SU-DHL-6 (cell line): ENCODE results near the gene EFHC2.

Experiments
- H2AFZ ChIP-seq: fragments of 200-600 bp; sonication (generic); 2 replicates; pipeline ENCODE4 v1.6.1; 2014; ENCODE audit warnings: low read depth, mild to moderate bottlenecking, moderate library complexity, mixed read lengths, antibody characterized with exemption, low read length; ENCODE audit not compliant: severe bottlenecking
- H3F3A ChIP-seq: fragments of 200-600 bp; shearing (Covaris generic); 2 replicates; pipeline ENCODE4 v1.6.0; 2016; ENCODE audit warnings: antibody characterized with exemption, mild to moderate bottlenecking; ENCODE audit not compliant: insufficient read depth
- H3K27ac ChIP-seq: fragments of 200-600 bp; sonication (generic); 2 replicates; pipeline ENCODE4 v1.5.1; 2016; ENCODE audit warnings: low read depth, mild to moderate bottlenecking, low read length, moderate library complexity, mixed read lengths
- H3K27me3 ChIP-seq: fragments of 200-600 bp; sonication (generic), shearing (Covaris generic); 2 replicates; pipeline ENCODE4 v1.6.0; 2014; ENCODE audit warnings: mild to moderate bottlenecking, low read length
- H3K36me3 ChIP-seq: fragments of 200-600 bp; sonication (generic); 2 replicates; pipeline ENCODE4 v1.6.1; 2014; ENCODE audit warnings: mild to moderate bottlenecking, low read length, mixed read lengths
- H3K4me2 ChIP-seq: fragments of 300-600, 200-600 bp; shearing (Covaris generic), sonication (generic); 2 replicates; pipeline ENCODE4 v1.6.0; 2014; ENCODE audit warnings: low read length, low read depth, mild to moderate bottlenecking; ENCODE audit not compliant: poor library complexity, severe bottlenecking
- H3K4me3 ChIP-seq: fragments of 200-600 bp; sonication (generic); 2 replicates; pipeline ENCODE4 v1.5.1; 2014; ENCODE audit warnings: antibody characterized with exemption, low read length, mild to moderate bottlenecking, mixed read lengths; ENCODE audit not compliant: insufficient read depth, poor library complexity, severe bottlenecking
- H3K79me2 ChIP-seq: fragments of 200-600 bp; sonication (generic); 2 replicates; pipeline ENCODE4 v1.6.1; 2014; ENCODE audit warnings: mild to moderate bottlenecking, low read length, moderate library complexity; ENCODE audit not compliant: insufficient read depth
- H3K9ac ChIP-seq: fragments of 200-600 bp; sonication (generic); 2 replicates; pipeline ENCODE4 v1.7.0; 2014; ENCODE audit warnings: mild to moderate bottlenecking, low read length
- H3K9me2 ChIP-seq: fragments of 200-600 bp; sonication (generic); replicated peaks from 2 replicates; pipeline ENCODE4 v1.6.1; 2014; ENCODE audit warnings: low read length; ENCODE audit not compliant: insufficient read depth
- H3K9me3 ChIP-seq: fragments of 200-600 bp; sonication (generic); 2 replicates; pipeline ENCODE4 v1.6.1; 2014; ENCODE audit warnings: low read length, mixed read lengths; ENCODE audit not compliant: insufficient read depth
- H4K20me1 ChIP-seq: fragments of 200-600 bp; sonication (generic); 2 replicates; pipeline ENCODE4 v1.6.1; 2014; ENCODE audit warnings: low read depth, mild to moderate bottlenecking, antibody characterized with exemption, low read length, moderate library complexity, mixed read lengths
- EZH2phosphoT487 ChIP-seq: fragments of 200-600 bp; sonication (generic), shearing (Covaris generic); conservative IDR thresholded peaks from 2 replicates; pipeline ENCODE4 v1.6.1; 2018; ENCODE audit warnings: mild to moderate bottlenecking, antibody characterized with exemption, low read length, moderate library complexity, mixed read lengths
- TF ChIP-seq, protein P1 (sequence below): fragments of 200-600 bp; sonication (generic); IDR thresholded peaks from one replicate; pipeline ENCODE4 v1.5.1; 2017; ENCODE audit warnings: antibody characterized with exemption, mild to moderate bottlenecking, low read length, moderate library complexity; ENCODE audit not compliant: insufficient read depth, poor library complexity, severe bottlenecking

EFHC2 gene

DNA sequence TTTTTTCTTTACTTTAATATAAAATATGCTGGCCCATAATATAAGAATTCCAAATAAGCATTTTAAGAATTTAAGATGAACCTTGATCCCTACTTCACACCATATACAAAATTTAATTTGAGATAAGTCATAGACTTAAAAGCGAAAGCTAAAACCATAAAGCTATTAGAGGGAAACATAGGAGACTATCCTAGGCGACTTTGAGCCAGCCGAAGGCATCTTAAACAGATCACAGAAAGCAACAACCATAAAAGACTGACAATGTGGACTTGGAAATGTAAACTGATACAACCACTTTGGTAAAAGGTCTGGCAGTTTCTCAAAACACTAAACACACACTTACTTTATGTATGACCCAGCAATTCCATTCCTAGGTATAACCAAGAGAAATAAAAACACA, 125.0 kb downstream of the EFHC2 start:
- Histone ChIP-seq H3F3A (no peaks in the 10 kb centered on the region), H3K27ac (no peak overlapping the region), H4K20me1 (no peaks in the 10 kb centered on the region), H3K79me2 (no peaks in the 10 kb centered on the region), H3K4me3 (no peak overlapping the region), H3K9me2 (no peaks in the 10 kb centered on the region), H3K9ac (no peak overlapping the region), H3K9me3 (no peaks in the 10 kb centered on the region), H3K4me2 (no peak overlapping the region), H2AFZ (no peak overlapping the region), H3K36me3 (no peaks in the 10 kb centered on the region), H3K27me3 (no peaks in the 10 kb centered on the region)
- TF ChIP-seq EZH2phosphoT487, result no peak
- TF ChIP-seq, protein P1, sequence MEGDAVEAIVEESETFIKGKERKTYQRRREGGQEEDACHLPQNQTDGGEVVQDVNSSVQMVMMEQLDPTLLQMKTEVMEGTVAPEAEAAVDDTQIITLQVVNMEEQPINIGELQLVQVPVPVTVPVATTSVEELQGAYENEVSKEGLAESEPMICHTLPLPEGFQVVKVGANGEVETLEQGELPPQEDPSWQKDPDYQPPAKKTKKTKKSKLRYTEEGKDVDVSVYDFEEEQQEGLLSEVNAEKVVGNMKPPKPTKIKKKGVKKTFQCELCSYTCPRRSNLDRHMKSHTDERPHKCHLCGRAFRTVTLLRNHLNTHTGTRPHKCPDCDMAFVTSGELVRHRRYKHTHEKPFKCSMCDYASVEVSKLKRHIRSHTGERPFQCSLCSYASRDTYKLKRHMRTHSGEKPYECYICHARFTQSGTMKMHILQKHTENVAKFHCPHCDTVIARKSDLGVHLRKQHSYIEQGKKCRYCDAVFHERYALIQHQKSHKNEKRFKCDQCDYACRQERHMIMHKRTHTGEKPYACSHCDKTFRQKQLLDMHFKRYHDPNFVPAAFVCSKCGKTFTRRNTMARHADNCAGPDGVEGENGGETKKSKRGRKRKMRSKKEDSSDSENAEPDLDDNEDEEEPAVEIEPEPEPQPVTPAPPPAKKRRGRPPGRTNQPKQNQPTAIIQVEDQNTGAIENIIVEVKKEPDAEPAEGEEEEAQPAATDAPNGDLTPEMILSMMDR, result no peak

DNA sequence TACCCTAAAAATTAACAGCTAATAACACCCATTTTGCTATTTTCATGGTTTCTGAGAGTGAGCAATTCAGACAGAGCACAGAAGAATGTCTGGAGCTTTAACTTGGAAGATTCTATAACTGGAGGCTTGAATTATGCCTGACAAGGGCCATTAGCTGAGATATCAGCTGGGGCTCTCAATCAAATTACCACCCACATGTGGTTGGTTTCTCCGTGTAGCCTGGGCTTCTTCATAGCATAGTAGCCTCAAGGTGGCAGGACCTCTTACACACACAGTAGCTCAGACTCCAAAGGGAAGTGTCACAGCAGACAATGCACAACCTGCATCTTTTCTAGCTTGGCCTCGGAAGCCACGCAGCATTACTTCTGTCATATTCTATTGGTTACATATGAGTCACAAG, 127.3 kb downstream of the EFHC2 start:
- H3F3A ChIP-seq, result no peaks in the 10 kb centered on the region
- no peak overlapping the region for H3K4me3 ChIP-seq
- no peak overlapping the region for H3K4me2 ChIP-seq
- no peaks in the 10 kb centered on the region for H4K20me1 ChIP-seq
- no peaks in the 10 kb centered on the region for H3K9me2 ChIP-seq
- TF ChIP-seq, protein P1, result no peak
- TF ChIP-seq EZH2phosphoT487, result no peak
- no peak overlapping the region for H3K27ac ChIP-seq
- H3K27me3 ChIP-seq, result no peaks in the 10 kb centered on the region
- H2AFZ ChIP-seq, result no peak overlapping the region
- no peaks in the 10 kb centered on the region for H3K79me2 ChIP-seq
- no peaks in the 10 kb centered on the region for H3K36me3 ChIP-seq
- H3K9me3 ChIP-seq, result no peaks in the 10 kb centered on the region
- no peak overlapping the region for H3K9ac ChIP-seq

DNA sequence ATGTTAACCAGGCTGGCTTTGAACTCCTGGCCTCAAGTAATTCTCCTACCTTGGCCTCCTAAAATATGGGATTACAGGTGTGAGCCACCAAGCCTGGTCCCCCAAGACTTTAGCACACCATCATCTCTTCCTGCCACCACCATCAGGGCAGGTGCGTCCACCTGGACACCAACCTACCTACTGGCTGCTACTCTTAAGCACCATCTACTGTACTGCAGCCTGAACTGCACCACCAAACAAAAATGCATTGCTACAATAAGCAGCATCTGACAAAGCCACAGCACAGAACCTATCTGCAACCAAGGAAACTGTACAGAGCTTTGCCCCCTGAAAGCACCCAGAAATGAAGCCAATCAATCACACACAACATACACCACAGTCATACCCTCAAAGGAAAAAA, 139.7 kb downstream of the EFHC2 start:
- no peaks in the 10 kb centered on the region for H3F3A ChIP-seq
- no peak overlapping the region for H3K4me3 ChIP-seq
- no peaks in the 10 kb centered on the region for H3K9me2 ChIP-seq
- no peaks in the 10 kb centered on the region for H4K20me1 ChIP-seq
- H3K36me3 ChIP-seq, result no peaks in the 10 kb centered on the region
- H3K79me2 ChIP-seq, result no peaks in the 10 kb centered on the region
- H3K9ac ChIP-seq, result no peak overlapping the region
- H2AFZ ChIP-seq, result no peak overlapping the region
- no peak overlapping the region for H3K27ac ChIP-seq
- no peaks in the 10 kb centered on the region for H3K9me3 ChIP-seq
- no peaks in the 10 kb centered on the region for H3K27me3 ChIP-seq
- TF ChIP-seq, protein P1, result no peak
- no peak for TF ChIP-seq EZH2phosphoT487
- no peak overlapping the region for H3K4me2 ChIP-seq

GRCh38 chrX:44202596-44202995, 140.9 kb downstream of the EFHC2 start:
- Histone ChIP-seq H3K9me2 (no peaks in the 10 kb centered on the region), H3F3A (no peaks in the 10 kb centered on the region)
- no peak for TF ChIP-seq EZH2phosphoT487
- TF ChIP-seq, protein P1, result no peak

More at GRCh38 chrX:44202596-44202995, 140.9 kb downstream of the EFHC2 start:
- Histone ChIP-seq H3K36me3 (no peaks in the 10 kb centered on the region), H3K4me2 (no peak overlapping the region), H3K9me3 (no peaks in the 10 kb centered on the region), H2AFZ (no peak overlapping the region), H3K4me3 (no peak overlapping the region), H4K20me1 (no peaks in the 10 kb centered on the region), H3K79me2 (no peaks in the 10 kb centered on the region), H3K27ac (no peak overlapping the region), H3K27me3 (no peaks in the 10 kb centered on the region), H3K9ac (no peak overlapping the region)
